Activated T-cell treated with anti-CD3 and anti-CD28 coated beads, Interleukin-2, amount 50 U/mL, for 48 hours (primary cell): Measurements from ENCODE around the gene RFPL4AL1.
A peak's percentile ranks its signal among the peaks of the same experiment; 100 is the strongest.
"Not testable (repeated sequence)": the region's sequence is repeated elsewhere in the genome, so short reads cannot be mapped to it uniquely, and the experiment has no call there.

Experiments
- DNase-seq, 2 experiments: peaks; one replicate each; pipeline ENCODE4 v3.0.0-alpha.2; 2020

RFPL4AL1 gene

DNA sequence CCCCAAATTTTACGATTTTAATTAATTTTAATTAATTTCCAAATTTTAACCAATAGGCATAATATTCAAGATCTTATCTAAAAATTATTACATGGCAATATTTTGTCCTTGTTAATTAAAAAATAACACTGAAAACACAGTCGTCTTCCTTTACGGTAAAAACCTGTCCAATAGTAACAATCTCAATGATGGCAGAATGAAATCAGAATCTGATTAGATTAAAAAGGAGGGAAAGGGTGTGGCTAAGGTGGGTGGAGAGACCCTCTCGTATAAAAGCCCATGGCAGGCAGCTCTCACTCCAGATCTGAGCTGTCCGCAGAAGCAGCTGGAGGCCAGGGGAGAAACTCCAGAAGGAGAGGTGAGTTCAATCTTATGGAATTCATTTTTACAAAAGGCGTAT is at the start of gene RFPL4AL1:
RFPL4AL1 (plus strand) TSS at position 301 of the 400 bp plus-strand sequence. CDS start 2,687 bp downstream, outside the sequence.
- DNase-seq: not testable (repeated sequence)

DNA sequence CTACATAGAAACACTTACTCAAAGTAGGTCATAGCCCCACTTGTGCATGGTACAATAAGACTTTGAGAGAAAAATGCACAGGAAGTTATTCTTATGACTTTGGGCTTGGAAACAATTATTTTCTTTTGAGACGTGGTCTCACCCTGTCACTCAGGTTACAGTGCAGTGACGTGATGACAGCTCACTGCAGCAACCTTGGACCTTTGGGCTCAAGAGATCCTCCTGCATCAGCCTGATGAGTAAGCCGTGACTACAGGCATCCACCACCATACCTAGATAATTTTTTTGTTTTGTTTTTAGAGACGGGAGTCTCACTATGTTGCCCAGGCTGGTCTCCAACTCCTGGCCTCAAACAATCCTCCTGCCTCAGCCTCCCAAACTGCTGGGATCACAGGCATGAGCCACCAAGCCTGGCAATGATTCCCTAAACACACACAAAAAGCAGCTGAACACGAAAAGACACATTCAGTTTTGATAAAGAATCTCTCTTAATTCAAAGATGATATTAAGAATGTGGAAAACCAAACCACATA is 48.6 kb upstream of the RFPL4AL1 start:
- no peak for DNase-seq

DNA sequence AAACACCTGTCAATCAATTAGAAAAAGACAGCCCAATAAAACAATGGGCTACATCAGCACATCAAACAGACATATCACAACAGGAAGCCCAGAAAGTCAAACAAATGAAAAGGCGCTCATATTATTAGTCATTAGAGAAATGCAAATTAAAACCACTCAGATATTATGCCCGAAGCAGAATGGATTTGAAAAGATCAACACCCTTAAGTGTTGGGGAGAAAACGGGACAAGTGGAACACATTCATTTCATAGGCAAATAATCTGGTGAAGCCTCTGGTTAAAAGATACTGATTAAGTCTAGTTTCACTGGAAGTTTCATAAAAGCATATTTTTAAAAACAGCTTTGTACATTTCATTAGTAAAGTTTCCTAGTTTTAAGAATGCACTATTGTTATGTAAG is 48.1 kb upstream of the RFPL4AL1 start:
- DNase-seq: no peak

DNA sequence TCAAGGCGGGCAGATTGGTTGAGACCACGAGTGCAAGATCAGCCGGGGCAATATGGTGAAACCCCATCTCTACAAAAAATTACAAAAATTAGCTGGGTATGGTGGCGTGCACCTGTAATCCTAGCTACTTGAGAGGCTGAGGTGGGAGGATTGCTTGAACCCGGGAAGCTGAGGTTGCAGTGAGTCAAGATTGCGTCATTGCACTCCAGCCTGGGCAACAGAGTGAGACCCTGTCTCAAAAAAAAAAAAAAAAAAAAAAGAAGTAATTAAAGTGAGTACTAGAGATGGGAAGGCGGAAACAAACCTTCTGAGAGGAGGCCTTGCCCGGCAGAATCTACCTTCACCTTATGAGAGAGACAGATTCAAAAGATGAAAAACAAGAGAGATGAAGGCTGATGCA is 45.4 kb upstream of the RFPL4AL1 start:
- no peak for DNase-seq

DNA sequence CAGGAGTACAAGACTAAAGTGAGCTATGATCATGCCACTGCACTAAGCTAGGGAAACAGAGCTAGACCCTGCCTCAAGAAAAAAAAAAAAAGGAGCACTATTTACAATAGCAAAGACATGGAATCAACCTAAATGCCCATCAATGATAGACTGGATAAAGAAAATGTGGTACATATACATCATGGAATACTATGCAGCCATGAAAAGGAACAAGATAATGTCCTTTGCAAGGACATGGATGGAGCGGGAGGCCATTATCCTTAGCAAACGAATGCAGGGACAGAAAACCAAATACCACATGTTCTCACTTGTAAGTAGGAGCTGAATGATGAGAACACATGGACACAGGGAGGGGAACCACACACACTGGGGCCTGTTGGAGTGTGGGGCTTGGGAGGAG is 38.5 kb upstream of the RFPL4AL1 start:
- DNase-seq: not testable (repeated sequence)

DNA sequence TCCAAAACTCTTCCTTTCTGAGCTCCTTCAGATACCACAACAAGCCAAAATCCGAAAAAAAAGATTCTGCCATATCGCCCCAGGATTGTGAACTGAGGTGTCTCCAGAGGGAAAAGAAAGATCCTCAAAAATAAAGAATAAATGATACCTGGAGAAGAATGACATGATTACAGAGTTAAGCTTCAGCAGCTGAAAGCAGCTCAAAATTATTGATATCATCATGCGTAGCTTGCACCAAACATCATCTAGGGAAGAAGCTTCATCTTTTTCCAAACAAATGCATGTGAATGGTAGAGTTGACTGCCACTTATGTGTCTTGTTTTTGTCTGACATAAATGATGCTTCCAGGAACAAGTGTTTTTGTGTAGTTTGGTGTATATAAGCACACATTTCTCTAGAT is 30.6 kb upstream of the RFPL4AL1 start, which contains the start of gene NLRP9:
NLRP9 (minus strand) TSS at position 101 of the 400 bp plus-strand sequence; CDS start at position 73, 28 bp downstream.
- no peak for DNase-seq

DNA sequence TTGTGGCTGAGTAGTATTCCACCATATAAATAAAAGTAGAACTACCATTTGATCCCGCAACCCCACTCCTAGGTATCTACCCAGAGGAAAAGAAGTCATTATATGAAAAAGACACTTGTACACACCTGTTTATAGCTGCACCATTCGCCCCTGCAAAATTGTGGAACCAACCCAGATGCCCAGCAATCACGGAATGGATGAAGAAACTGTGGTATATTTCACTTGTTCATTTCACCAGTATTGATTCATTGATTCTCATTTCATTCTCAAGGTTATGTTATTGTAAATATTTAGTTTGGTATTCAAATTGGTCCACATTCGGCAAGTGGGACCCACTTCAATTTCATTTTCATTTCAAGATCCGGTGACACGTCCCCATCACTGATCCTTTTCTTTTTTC is 18.2 kb upstream of the RFPL4AL1 start:
- DNase-seq: no peak

DNA sequence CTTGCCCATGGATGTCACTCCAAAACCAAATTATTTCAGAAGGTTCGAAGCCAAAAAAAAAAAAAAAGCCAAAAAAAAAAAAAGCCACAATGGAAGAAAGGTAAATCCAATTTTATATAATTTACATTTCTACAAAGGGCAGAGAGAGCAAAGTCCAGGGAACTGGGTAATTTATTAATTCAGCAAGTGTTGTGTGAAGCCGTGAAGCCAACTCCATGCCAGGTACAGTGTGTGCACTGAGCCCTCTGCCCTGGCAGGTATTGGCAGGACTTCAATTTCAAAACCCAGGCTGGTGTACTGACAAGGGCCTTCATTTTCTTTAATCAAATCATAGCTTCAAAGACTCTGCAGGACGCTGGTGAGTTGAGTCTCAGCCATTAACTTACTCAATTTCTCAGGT is 15.5 kb upstream of the RFPL4AL1 start:
- no peak for DNase-seq

DNA sequence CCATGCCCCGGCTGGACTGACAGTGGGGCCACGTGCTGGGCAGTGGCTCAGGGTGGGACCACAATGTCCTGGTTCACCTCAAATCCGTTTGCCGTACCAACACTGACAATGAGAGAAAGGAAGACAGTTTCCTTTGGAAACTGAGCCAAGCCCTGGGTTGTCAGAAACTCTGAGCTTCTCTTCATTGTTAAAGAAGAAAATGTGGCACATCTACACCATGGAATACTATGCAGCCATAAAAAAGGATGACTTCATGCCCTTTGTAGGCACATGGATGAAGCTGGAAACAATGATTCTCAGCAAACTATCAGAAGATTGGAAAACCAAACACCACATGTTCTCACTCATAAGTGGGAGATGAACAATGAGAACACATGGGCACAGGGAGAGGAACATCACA is 12.1 kb upstream of the RFPL4AL1 start:
- not testable (repeated sequence) for DNase-seq

DNA sequence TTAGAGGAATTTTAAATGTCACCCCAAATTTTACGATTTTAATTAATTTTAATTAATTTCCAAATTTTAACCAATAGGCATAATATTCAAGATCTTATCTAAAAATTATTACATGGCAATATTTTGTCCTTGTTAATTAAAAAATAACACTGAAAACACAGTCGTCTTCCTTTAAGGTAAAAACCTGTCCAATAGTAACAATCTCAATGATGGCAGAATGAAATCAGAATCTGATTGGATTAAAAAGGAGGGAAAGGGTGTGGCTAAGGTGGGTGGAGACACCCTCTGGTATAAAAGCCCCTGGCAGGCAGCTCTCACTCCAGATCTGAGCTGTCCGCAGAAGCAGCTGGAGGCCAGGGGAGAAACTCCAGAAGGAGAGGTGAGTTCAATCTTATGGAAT is 10.1 kb upstream of the RFPL4AL1 start, which contains the start of gene RFPL4A:
RFPL4A (plus strand) TSS at position 301 of the 400 bp plus-strand sequence. CDS start 2,704 bp downstream, outside the sequence.
- DNase-seq: not testable (repeated sequence)

DNA sequence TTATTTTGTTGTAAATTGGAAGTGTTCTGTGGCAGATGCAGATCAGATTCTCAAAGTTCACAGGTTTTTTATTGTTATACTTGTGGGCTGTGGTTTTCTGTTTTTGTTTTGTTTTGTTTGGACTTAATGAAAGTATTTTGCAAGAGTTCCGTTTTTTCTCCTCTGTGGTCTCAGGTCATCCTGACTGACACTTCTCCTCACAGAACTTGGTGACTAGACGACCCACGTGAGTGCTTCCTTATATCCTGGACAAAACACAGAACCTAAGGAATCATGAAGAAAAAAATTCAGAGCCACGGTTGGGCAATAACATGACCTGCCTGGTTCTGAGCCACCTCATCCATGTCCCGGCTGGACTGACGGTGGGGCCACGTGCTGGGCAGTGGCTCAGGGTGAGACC is 2.5 kb upstream of the RFPL4AL1 start:
- no peak for DNase-seq

DNA sequence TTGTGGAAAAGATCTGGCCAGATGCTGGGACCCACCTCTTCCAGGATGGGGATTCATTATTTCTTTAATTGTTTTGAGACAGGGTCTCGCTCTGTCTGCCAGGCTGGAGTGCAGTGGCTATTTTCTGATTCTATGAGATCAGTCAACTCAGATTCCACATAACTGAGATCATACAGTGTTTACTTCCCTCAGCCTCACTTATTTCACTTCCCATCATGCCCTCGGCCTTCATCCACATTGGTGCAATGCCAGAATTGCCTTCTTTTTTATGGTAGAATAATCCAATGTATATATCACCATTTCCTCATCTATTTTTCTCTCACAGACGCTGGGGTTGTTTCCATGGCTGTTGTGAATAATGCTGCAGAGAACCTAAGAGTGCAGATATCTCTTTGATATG is 714 bp downstream of the RFPL4AL1 start:
- DNase-seq: not testable (repeated sequence)

DNA sequence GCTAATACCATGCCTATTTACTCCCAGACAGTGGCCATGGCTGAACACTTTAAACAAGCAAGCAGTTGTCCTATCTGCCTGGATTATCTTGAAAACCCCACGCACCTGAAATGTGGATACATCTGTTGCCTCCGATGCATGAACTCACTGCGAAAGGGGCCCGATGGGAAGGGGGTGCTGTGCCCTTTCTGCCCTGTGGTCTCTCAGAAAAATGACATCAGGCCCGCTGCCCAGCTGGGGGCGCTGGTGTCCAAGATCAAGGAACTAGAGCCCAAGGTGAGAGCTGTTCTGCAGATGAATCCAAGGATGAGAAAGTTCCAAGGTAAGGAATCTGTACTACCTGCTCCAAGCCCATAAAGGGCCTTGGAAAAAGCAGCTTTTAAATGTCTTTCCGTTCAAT is 8.6 kb downstream of the RFPL4AL1 start:
- peak; percentile 20 to 21 for DNase-seq

DNA sequence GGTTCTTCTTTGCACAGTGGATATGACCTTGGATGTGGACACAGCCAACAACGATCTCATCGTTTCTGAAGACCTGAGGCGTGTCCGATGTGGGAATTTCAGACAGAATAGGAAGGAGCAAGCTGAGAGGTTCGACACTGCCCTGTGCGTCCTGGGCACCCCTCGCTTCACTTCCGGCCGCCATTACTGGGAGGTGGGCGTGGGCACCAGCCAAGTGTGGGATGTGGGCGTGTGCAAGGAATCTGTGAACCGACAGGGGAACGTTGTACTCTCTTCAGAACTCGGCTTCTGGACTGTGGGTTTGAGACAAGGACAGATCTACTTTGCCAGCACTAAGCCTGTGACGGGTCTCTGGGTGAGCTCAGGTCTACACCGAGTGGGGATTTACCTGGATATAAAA is 9.4 kb downstream of the RFPL4AL1 start:
- DNase-seq: no peak

DNA sequence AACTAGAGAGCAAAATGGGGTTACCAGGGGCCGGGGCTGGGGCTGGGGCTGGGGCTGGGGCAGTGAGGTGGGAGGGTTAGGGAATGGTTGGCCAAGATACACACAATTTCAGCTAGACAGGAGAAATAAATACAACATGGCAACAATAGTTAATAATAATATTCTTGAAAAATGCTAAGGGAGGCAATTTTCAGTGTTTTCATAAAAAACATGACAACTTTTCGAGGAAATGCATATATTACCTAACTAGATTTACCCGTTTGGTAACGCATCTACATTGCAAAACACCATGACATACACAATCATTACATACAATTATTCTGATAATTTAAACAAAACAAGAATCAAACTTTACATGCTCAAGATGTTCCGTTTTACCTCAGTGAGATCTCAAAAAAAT is 12.2 kb downstream of the RFPL4AL1 start:
- DNase-seq: no peak

DNA sequence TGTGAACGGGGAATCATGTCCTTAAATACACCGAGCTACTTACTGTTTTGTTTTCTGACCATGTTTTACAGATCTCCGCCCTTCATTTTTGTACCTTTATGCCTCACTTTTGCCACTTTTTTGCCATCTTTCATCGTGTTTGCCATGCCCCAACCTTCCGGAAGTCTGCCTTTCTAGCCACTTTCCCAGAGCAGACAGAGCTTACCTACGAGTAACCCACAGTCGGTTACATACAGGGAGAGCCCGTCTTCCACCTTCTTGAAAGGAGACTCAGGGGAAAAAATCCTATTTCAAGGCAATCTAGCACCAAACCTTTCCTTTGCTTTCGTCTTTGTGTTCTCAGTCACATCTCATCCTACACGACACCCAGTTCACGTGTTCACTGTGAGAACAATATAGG is 26.1 kb downstream of the RFPL4AL1 start:
- no peak for DNase-seq

DNA sequence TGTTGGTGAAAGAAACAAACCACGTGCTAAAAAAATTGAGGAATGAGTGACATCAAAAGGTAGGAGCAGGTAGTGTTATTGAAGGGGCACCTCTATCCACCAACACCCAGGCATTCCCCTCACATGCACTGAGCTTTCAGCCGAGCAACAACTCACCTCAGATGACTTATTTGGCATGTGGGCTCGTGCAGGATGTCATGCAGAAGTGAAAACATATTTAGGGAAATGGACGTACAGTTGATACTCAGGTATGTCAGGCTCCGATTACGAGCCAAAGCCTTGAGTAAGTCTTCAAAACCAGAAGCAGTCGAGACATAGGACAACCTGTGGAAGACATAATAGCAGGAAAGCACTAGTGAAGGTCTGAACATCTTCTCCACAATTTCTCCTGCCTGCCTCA is 32.5 kb downstream of the RFPL4AL1 start:
- no peak for DNase-seq

DNA sequence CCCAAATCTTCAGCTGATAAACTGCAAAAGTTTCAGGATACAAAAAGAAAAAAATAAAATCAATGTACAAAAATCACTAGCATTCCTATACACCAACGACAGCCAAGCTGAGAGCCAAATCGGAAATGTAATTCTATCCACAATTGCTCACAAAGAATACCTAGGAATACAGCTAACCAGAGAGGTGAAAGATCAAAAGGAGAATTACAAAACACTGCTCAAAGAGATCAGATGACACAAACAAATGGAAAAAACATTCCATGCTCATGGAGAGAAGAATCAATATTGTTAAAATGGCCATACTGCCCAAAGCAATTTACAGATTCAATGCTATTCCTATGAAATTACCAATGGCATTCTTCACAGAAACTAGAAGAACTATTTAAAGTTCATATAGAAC is 33.4 kb downstream of the RFPL4AL1 start:
- no peak for DNase-seq

DNA sequence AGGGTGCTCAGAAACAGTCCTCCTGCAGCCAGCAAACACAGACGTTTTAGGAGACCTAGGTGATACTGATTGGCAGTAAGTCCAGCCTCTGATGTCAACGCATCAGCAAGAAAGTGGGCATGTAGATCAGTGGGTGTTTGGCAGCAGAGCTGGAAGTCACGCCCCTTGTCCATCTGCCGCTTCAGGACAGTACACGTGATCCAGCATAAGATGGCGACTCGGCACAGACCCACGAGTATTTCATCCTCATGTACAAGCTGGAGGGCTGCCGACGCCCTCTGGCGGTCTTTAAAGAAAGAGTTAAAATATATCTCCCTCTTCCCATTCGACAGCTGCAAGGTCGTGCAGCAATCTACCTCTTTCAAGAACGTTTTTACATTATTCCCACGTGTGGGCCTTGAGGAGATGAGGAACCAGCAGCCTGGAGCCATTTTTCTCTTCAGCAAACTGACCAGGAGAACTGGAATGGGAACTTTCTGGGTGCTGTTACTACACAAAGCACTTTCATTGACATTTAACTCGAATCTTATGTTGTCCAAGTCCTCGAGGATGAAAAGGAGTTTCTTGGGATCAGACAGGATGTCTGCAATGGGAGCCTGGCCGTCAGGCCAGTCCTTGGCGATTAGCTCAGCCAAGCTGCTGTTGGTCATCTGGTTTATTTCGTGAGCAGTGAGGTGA is 40.6 kb downstream of the RFPL4AL1 start:
- peak; percentile 34 to 50 for DNase-seq

DNA sequence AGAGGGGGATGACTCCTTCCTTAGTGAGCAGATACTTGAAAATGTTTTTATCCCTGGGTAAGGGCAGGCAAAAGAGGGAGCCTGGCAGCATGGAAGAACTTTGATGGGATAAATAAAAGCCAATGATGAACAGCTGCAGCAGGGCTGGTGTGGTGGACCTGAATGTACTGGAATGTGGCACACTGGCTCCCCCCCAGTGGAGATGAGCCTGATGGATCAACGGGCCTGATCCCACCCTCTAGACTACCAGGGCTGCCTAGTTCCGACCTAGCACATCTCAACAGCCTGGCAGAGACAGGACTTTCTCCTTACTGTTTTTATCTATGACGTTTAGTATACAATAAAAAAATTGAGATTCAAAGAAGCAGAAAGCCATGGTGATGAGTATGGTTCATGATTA is 42.4 kb downstream of the RFPL4AL1 start:
- no peak for DNase-seq

DNA sequence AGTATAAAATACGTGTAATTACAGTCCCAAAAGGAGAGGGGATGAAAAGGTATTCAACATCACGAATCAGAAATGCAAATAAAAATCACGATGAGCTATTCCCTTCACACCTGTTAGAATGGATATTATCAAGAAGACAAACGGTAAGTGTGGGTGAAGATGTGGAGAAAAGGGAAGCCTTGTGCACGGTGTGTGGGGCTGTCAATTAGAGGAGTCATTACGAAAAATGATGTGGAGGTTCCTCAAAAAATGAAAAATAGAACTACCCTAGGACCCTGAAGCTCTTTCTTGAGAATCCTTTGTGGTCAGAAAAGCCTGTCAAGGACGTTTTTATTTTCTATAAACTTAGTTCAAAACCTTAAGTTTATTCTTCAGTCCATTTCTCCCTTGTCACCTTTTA is 43.5 kb downstream of the RFPL4AL1 start:
- DNase-seq: no peak

DNA sequence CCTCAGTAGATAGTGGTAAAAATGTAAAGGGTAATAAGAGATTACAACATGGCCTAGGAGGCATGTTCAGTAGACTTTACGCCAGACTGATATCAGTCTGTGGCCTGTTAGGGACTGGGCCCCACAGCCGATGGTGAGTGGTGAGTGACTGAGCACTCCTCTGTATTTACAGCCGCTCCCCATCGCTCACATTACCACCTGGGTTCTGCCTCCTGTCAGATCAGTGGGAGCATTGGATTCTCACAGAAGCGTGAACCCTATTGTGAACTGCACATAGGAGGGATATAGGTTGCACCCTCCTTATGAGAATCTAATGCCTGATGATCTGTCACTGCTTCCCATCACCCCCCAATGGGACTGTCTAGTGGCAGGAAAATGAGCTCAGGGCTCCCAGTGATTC is 45.0 kb downstream of the RFPL4AL1 start:
- no peak for DNase-seq

DNA sequence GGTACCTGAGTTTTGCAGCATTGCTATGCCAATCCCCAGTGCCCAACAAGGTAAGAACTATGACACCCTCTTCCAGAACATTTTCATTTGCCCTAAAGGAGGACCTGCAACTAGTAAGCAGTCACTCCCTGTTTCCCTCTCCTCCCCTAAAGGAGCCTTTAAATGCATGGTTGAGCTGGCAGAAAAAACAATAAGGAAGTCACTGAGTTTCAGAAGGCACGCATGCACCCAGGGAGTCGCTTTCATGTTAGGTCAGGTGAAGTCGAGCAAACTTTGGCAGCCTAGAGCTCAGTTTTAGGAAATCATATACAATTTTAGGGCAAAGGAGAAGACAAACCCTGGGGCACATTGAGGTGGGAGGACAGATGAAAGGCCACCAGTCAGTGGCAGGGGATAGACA is 51.1 kb downstream of the RFPL4AL1 start:
- no peak for DNase-seq
